NB4 (cell line): ENCODE results near the gene COL2A1.

ENCODE experiments used
- DNase-seq: peaks from one replicate; pipeline ENCODE4 v3.0.0; 2010; ENCODE audit warnings: low read depth
- H3K4me3 ChIP-seq: one replicate; pipeline ENCODE4 v1.5.1; 2011; ENCODE audit warnings: mild to moderate bottlenecking, low read depth, low read length, moderate library complexity
- CTCF ChIP-seq: IDR thresholded peaks from one replicate; pipeline ENCODE4 v1.5.1; 2012; ENCODE audit warnings: low read depth, low read length
- MAX ChIP-seq: IDR thresholded peaks from 2 replicates; pipeline ENCODE4 v1.6.1; 2011; ENCODE audit warnings: low read depth, low read length
- MYC ChIP-seq: IDR thresholded peaks from 2 replicates; pipeline ENCODE4 v1.6.1; 2011; ENCODE audit warnings: low read depth, low read length
- POLR2A ChIP-seq: IDR thresholded peaks from 2 replicates; pipeline ENCODE4 v1.6.1; 2011; ENCODE audit warnings: mild to moderate bottlenecking; ENCODE audit not compliant: insufficient read length; ENCODE audit errors: extremely low read depth

The COL2A1 gene

GRCh38 chr12:47979686-47980085, 24.6 kb downstream of the COL2A1 start:
- no peak overlapping the region for H3K4me3 ChIP-seq
- DNase-seq, result no peak

GRCh38 chr12:47979166-47979565, 25.1 kb downstream of the COL2A1 start:
- no peak overlapping the region for H3K4me3 ChIP-seq
- TF ChIP-seq MYC (no peak), MAX (no peak), POLR2A (no peak), CTCF (no peak)
- DNase-seq, result no peak

More at GRCh38 chr12:47979686-47980085, 24.6 kb downstream of the COL2A1 start:
- TF ChIP-seq MAX (no peak), POLR2A (no peak), CTCF (no peak), MYC (no peak)

- no peak overlapping the region for H3K4me3 ChIP-seq
- no peak for TF ChIP-seq POLR2A
- no peak for TF ChIP-seq MAX
- TF ChIP-seq CTCF, result no peak
- no peak for TF ChIP-seq MYC
- DNase-seq, result no peak
Observed at GRCh38 chr12:47978598-47978873, 25.7 kb downstream of the COL2A1 start.

GRCh38 chr12:47977772-47978597, 26.3 kb downstream of the COL2A1 start:
- DNase-seq, result no peak
- H3K4me3 ChIP-seq, result no peak overlapping the region
- TF ChIP-seq POLR2A (no peak), CTCF (no peak), MAX (no peak), MYC (no peak)

- no peak for TF ChIP-seq CTCF
- DNase-seq, result no peak
- no peak overlapping the region for H3K4me3 ChIP-seq
Observed at GRCh38 chr12:47977046-47977771, 27.1 kb downstream of the COL2A1 start.
